Epithelial cell of esophagus (primary cell): ENCODE measurements around the gene YIPF5.
A peak's percentile ranks its signal among the peaks of the same experiment; 100 is the strongest.

Source experiments
- DNase-seq: peaks from one replicate; pipeline ENCODE4 v3.0.0; 2010; ENCODE audit warnings: low read depth
- H3K4me3 ChIP-seq: 2 replicates; pipeline ENCODE4 v1.5.1; 2011; ENCODE audit warnings: mild to moderate bottlenecking, low read length, control low read depth
- CTCF ChIP-seq: IDR thresholded peaks from 2 replicates; pipeline ENCODE4 v1.5.1; 2011; ENCODE audit warnings: low read depth, mild to moderate bottlenecking, low read length, control low read depth, inconsistent platforms; ENCODE audit not compliant: insufficient read depth; ENCODE audit errors: missing control alignments

YIPF5 gene

GRCh38 chr5:144131261-144131660 lies 39.2 kb downstream of the YIPF5 start:
- no peak for DNase-seq
- no peak overlapping the region for H3K4me3 ChIP-seq
- TF ChIP-seq CTCF: no peak

- no peak for TF ChIP-seq CTCF
- DNase-seq: no peak
- no peak overlapping the region for H3K4me3 ChIP-seq
These were observed 40.2 kb downstream of the YIPF5 start for GRCh38 chr5:144130306-144130705.

- no peak for TF ChIP-seq CTCF
- no peak overlapping the region for H3K4me3 ChIP-seq
- no peak for DNase-seq
These were observed 41.6 kb downstream of the YIPF5 start for GRCh38 chr5:144128844-144129243.

- DNase-seq: no peak
- no peak for TF ChIP-seq CTCF
- H3K4me3 ChIP-seq: no peak overlapping the region
These were observed 43.8 kb downstream of the YIPF5 start for GRCh38 chr5:144126707-144127106.

GRCh38 chr5:144125163-144125726 lies 45.2 kb downstream of the YIPF5 start:
- no peak for TF ChIP-seq CTCF
- H3K4me3 ChIP-seq: no peak overlapping the region
- DNase-seq: peak; percentile 58

- no peak for TF ChIP-seq CTCF
- H3K4me3 ChIP-seq: no peak overlapping the region
- no peak for DNase-seq
These were observed 47.8 kb downstream of the YIPF5 start for GRCh38 chr5:144122641-144123040.

GRCh38 chr5:144122081-144122480 lies 48.4 kb downstream of the YIPF5 start:
- no peak overlapping the region for H3K4me3 ChIP-seq
- TF ChIP-seq CTCF: no peak
- no peak for DNase-seq
